ENCODE measurements around the gene SLC39A8.

SLC39A8 gene

DNA sequence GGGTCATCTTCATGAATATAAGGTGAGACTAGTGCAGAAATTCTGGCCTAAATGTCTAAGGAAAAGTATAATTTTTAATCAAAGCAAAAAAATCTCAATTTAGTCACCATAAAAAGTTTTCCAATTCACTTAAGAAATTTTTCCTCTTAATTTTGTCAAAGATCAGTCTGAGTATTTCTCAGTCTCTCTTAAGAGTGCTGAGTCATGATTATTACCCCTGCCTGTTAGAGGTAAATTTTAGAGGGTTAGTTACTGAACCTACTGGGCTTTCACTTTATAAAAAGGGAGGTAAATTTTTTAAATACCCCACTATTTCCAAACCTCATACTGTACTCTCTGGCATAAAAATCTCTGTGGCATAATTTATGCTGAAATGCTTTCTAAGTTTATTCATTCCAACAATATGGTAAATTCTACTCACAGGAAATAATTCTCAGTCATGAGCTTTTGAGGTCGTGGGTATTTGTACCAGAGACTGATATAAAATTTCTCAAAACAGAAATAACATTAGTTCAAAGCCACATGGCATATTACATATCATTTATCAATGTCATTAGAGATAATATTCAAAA is 122.4 kb downstream of the SLC39A8 start:
- DNase-seq = no peak

DNA sequence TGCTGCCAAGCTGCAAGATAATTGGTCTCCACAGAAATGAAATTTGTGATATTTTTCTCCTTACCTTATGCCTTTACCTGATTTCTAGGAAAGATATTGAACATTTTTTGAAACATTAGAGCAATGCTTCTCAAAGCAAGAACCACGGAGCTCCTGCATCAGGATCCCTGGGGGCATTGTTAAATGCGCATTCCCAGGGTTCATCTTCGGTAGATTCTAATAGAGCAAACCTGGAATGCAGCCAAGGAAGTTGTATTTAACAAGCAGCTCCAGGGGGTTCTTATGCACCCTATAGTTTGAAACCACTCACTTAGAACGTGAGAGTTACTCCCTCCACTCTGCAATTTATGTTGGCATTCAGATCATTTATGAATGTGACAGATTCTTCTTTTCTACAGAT is 126.2 kb downstream of the SLC39A8 start:
- peak; percentile 15 for DNase-seq

DNA sequence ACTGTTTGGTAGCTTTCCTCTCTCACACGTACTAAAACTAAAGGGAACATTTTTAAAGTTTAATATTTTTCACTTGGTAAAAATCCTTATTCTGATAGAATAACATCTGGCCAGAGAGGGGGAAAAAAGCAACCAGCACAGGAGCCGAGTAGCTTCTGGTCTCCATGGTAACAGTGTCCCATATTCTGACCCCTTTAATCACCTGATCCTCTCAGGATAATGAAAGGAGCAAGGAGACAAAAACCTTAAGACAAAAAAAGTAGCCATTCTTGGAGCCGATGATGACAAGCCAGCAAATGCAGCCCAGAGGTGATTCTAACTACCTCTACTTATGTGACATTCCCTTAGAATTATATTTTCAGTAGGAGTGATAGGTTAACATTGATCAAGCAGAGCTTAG is 126.6 kb downstream of the SLC39A8 start:
- DNase-seq = no peak

DNA sequence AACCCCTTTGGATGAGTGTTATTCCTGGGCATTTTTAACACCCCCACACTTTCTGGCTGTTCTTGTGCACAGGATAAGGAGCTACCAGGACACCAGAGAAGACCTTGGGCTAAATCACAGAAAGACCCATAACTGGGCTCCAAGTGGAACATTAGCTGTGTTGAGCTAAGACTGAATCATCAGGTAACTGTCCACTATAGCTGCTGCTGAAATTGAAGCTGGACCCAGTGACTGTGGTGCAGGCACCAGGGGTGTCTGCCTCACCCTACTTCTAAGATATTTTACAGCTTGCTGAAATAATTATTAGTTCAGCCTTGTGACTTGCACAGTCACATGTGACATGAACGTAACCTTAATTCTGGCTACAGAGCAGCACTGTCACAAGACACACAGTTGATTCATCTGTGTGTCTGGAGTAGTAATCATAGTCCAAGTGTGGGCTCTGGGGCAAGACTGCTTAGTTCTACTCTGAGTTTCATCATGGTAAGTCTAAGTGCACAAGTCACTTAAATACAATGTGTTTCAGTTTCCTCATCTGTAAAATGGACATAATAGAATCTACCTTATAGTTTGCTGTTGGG is 127.4 kb downstream of the SLC39A8 start:
- no peak for DNase-seq

DNA sequence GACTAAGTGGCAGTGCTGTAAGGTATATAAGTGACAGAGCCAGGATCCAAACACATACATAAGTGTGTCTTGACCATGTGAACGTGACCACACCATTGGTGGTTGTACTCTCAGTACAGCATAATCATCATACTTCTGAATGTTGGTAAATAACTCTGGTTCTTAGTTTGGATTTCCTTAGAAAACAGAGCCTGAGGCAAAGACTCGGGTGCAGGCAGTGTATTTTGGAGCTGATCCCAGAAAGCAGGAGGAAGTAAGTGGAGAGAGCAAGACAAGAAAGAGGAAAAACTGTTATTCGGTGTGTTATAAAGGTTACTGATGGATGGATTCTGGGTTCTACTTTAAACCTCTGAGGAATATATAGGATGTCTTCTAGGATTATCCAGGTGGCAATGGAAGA is 127.9 kb downstream of the SLC39A8 start:
- no peak for DNase-seq

- no peak for DNase-seq
Measured at GRCh38 chr4:102216666-102217065, 128.6 kb downstream of the SLC39A8 start.

GRCh38 chr4:102213031-102213430 is 132.3 kb downstream of the SLC39A8 start:
- DNase-seq = no peak
